ENCODE results near the gene FBXO48.
A peak's percentile ranks its signal among the peaks of the same experiment; 100 is the strongest.
"Not testable (repeated sequence)": the region's sequence is repeated elsewhere in the genome, so short reads cannot be mapped to it uniquely, and the experiment has no call there.

Gene FBXO48

DNA sequence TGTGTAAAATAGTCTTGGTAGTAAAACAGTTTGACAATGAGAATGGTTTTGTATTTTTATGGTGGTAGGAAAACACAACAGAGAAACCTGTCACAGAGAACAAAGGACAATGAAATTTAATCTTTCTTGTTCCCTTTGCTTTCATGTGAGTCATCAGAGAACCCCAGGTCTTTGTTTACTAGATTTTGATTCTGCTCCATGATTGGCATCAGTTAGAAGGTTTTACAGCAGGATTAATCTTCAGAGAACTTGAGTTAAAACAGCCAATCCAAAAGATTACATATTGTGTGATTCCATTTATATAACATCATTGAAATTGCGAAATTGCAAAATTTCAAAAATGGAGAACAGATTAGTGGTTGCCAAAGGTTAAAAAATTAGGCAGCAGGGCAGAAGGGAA, 2.8 kb upstream of the FBXO48 start:
- no peak for DNase-seq

DNA sequence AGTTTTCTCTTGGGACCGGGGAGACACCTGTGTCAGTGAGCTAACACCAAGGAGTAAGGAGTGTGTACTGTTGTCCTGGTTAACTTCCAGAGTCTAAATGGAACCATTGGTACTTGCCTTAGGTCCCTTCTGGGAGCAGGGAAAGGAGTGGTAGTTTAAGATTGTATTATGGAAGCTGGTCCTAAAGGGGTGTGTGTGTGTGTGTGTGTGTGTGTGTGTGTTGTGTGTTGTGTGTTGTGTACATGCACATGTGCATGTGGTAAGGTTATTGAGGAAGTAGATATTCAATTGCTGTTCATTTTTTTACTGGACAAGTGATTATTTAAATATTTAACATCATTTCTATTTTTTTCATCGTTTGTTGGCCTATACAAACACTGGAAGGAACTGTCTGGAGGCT, 1.7 kb upstream of the FBXO48 start:
- DNase-seq: no peak

DNA sequence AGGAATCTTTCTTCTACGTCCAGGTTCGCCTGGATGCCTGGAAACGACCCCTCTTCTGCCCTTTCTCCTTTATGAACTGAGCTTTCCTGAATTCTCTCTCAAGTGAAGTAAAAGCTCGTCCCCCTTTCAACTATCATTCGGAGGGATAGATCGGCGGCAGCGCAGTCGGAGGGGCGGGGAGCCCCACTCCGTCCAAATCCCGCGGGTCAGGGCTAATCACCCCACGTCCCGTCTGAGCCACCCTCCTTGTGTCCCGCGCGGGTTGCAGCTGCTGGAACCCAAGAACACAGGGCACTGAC, 367 bp downstream of the FBXO48 start:
- no peak for DNase-seq

DNA sequence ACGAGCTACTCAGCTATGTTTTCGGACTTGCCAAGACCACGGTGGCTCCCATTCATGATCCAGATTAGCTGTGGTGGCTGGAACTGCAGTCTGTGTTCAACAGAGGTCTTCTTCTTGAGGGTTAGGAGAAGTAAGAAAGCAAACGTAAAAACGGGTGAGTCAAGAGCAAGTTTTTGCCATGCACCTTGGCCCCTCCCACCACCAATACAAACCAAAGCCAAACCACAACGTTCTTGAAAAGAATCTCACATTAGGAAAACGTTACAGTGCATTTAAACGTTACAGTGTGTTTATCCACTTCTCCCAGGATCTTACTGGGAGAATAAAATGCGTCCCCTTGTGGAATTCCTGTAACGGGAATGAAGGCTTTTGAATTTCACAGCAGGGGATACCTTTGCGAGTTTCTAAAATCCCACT, 725 bp downstream of the FBXO48 start:
- DNase-seq: peak; percentile 61

DNA sequence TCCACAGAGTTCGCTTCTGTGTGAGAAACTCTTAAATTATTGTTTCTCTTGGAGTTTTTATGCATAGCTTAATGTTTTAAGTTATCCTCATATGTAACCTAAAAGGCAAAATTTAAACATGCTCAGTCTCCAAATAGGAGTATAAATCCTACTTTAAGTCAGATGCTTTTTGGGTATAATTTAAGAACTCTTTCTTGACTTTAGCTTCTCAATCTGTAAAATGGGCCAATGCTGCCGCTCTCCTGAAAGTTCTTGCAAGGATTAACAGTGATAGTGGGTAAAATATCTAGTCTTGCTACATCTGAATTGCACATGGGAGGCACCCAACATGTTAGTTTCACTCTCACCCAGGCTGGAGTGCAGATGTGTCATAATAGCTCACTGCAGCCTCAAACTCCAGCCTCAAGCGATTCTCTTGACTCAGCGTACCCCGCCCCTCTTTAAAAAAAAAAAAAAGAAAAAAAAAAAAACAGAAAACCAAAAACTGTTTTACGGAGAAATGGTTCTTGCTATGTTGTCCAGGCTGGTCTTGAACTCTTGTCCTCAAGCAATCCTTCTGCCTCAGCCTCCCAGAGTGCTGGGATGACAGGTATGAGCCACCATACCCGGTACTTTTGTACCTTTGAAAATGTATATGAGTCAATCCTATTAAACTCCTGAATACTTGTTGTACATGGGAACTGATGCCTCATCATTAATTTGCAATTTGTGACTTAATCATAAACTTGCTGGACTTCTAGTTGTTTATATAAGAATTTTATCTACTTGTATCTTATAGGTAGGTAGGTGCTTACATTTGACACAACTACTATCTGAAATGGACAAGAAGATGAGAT, 1.8 kb downstream of the FBXO48 start:
- no peak for DNase-seq

DNA sequence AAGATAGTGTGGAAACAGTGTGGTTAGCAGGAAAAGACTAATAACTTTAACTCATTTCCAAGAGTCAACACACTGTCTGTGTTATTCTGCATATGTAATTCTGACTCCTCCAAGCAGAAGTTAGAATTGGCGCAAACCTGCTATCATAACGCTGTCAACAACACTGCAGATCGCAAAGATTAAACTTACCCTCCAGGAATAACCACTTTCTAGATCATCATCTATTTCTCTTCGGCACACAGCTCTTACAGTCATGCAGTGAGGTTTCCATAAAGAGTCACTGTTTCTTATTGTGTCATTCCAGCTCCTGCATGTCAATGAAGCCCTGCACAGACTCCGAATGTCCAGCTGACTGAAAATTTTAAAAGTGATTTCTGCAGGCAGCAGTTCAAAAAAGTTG, 2.4 kb downstream of the FBXO48 start:
- no peak for DNase-seq

DNA sequence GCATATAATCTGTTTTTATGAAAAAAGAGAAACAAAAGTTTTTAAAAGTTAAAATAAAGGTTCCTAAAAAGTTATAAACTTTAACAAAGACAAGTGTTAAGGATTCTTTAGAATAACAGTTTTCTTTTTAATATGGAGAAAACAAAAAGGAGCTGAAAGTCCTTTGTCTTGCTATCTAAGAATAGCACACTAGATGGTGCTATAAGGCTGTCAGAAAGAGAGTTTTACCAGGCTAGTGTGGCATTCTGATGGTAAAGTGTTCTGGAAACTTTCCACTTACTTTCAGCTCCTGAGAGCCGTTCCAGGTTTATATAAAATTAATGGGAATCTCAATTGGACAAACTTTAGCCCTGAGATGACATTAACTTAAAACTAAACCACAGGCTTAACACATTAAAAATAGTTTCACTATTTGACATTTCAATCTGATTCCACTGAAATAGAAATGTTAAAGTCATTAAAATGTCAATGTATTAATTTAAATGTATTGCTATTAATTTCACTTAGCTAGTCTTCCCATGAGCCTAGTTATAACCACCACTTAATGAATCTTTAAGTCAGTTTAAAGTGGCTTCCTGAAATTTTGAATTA, 3.7 kb downstream of the FBXO48 start:
- no peak for DNase-seq

DNA sequence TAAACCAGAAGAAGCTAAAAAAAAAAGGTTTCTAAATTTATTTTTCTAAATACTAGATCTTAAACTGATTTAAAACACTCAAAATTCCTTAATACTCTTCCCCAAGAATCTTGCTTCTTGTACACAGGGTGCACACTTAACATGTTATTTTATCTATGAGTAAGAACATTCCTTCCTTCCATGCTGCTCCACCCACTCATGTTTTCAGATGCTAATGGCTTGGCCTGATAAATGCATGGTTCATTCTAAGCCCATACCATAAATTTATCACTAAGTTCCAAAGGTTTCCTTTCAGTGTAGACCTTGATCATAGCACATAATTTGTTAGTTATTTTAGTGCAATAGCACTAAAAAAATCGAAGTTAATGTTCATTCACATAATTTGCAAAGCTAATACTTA, 8.1 kb downstream of the FBXO48 start:
- no peak for DNase-seq

DNA sequence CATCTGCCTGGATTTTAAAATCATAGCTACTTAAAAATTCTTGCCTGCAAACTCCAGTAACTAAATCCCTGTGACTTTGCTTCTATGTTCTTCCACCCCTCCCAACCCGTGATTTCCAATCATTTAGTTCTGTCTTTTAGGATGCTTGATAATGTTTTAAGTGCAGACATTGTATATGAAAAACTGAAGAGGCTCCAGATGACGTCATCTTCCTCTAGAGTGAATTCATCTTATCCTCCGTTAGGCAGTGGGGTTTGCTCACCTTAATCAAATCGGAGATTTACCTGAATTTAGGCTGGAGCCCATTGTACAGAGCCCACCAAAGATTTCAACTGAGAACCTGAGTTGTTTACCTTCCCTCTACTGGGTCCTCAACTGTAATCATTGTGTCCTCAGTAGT, 10.9 kb downstream of the FBXO48 start:
- no peak for DNase-seq

DNA sequence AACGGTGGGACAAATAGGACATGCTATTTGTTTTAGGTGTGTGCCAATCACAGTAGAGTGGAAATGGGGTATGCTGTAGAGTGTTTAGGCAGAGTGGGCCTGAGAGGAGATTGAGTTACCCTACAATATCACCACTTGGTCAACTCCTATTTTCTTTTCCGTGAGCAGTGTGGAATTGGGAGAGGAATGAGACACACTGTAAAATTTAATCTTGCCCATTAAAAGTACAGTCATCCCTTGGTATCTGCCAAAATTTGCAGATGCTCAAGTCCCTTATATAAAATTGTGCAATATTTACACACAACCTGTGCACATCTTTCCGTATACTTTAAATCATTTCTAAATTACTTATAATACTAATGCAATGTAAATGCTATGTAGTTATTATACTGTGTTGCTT, 12.4 kb downstream of the FBXO48 start:
- DNase-seq: no peak

DNA sequence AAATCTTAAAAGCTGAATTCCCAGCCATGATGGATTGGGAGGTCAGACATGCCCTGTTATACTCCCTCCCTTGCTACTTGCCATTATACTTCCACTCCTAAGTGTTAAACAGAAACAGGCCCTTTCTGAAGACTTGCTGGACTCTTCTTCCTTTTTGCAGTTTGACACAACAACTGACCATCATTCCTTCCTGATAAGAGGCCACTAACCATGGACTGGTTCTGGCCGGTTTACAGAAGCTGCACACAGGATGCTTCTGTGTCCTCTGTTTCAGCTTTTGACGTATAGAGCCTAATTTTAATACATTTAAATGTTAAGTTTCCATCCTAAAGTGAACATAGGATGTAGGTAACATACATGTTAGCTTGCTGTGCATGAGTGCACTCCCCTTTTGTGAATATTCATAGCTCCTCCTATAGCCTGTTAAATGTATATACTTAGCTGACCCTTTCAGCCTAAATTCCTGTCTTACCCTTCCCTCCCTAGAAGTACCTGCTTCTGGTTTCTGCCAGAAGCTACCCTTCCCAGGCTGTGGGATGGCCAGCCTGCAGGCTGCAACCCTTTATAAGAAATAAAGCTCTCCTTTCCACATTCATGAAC, 13.2 kb downstream of the FBXO48 start:
- DNase-seq: no peak

DNA sequence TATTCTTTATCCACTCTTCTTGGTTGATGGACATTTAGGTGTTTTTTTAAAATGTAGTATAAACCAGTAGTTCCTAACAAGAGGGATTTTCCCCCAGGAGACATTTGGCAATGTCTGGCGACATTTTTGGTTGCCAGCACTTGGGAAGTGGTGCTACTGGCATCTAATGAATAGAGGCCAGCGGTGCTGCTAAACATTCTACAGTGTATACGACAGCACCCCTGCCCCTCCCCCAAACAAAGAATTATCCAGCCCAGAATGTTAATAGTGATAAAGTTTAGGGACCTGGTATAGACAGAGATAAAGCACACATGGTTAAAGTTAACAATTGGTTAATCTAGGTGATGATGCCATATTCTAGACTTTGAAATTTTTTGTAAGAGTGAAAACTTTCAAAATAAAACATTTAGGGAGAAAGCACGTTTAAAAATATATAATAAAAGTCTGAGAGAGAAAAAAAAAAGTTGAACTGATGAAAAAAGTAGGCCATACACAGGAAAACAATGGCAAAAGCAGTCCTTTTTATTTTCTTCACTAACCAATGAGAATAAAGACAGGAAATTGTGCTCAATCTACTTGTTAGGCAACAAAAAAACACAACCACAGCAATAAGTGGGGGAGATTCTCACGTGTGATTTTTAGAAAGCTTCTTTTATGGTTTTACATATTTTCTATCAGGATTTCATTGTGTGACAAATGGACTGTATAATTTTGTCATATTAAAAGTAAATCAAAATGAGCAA, 14.8 kb downstream of the FBXO48 start:
- no peak for DNase-seq

DNA sequence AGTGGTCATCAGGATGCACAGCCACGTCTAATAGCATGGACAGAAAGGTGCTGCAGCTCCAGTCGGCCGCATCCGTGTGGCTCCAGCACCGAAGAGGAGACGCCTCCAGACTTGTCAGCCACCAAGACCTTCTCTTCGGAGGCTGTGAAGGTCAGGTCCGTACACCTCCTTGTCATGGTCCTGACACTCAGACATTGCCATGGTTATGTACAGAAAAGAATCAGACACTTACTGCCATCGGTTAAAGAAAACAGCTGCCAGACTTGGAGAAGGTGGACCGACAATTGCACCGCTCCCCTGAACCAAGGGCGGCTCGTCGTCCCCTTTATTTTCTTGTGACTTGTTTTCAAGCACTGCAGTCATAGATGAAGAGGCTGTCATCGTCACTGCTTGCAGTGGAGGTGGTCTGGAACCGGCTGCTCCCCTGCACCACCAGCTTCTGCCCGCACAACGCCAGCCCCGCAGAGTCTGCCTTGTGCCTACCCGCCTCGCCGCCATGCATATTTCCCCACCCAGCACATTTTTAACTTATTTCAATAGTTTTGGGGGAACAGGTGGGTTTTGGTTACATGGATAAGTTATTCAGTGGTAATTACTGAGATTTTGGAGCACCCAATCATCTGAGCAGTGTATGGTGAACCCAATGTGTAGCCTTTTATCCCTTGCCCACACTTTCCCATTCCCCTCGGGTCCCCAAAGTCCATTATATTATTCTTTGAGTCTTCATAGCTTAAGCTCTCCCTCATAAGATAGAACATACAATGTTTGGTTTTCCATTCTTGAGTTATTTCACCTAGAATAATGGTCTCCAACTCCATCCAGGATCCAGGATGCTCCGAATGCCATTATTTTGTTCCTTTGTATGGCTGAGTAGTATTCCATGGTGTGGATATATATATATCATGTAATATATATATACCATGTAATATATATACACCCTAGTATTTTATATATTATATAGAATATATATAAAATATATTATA, 18.1 kb downstream of the FBXO48 start:
- no peak for DNase-seq

DNA sequence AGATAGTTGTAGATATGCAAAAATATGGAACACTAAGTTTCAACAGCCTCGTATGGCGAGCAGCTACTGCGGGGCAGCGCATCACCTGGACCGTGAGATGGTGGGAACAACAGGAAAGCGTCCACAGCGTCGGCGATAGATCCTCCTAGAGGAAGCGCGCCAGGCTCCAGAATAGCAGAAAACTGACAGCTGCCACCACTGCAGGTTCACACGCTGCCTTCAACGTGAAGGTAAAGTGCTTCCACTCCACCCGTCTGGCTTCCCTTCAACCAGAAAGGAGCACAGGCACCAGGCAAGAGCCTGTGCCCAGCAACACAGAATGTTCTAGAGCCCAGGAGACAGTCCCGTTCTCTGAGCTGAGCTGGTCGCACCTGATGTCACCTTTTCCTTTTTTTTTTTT, 20.0 kb downstream of the FBXO48 start:
- no peak for DNase-seq

DNA sequence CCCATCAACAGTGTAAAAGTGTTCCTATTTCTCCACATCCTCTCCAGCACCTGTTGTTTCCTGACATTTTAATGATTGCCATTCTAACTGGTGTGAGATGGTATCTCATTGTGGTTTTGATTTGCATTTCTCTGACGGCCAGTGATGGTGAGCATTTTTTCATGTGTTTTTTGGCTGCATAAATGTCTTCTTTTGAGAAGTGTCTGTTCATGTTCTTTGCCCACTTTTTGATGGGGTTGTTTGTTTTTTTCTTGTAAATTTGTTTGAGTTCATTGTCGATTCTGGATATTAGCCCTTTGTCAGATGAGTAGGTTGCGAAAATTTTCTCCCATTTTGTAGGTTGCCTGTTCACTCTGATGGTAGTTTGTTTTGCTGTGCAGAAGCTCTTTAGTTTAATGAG, 20.7 kb downstream of the FBXO48 start:
- DNase-seq: not testable (repeated sequence)

DNA sequence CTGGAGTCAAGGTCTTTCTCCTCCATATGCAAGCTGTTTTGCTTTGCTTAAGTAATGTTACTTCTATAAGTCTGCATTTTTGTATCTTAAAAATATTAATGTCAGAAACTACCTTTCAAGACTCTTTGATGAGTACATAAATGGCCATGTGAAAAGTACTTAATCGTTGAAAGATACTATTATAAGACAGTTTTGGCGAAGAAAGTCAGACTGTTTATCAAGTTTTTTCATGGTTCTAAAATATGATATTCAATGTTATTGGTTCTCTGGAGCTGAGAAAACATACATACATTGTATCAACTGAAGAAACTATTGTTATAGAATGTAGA, 25.1 kb downstream of the FBXO48 start:
- DNase-seq: no peak

DNA sequence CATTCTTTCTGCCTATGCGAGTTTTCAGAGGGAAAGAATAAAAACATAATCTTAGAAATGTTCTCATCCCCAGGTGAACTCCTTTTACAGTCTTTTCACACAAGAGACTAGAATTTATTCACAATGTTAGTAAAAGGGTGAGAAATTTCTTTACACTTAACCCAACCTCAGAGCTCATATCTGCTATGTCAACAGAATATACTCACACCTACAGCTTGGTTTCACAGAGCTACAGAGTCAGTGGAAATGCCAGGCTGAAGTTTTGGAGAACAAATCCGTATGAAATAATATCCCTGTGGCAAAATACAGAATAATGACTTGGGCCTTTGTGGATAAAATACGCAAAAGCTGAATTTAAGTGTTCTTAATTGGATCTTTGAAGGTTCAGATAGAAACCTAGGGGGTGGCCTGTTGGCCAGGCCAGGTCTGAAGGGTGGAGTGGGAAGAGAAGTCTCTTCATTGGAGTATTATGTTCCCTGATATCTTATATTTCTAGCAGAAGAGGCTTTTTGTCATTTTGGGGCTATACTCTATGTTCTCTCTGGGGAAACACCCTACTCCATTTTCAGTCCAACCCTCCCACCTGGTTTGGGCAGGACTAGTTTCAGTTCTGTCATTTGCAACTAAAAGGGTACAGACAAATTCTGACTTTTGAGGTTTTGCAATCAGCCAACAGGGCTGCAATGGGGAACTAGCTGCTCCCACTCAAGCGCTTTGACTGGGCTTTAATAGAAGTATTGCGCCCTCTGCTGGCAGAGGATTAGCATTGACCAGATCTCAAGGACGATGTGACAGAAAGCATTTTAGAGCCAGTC, 25.7 kb downstream of the FBXO48 start:
- peak; percentile 79 for DNase-seq

DNA sequence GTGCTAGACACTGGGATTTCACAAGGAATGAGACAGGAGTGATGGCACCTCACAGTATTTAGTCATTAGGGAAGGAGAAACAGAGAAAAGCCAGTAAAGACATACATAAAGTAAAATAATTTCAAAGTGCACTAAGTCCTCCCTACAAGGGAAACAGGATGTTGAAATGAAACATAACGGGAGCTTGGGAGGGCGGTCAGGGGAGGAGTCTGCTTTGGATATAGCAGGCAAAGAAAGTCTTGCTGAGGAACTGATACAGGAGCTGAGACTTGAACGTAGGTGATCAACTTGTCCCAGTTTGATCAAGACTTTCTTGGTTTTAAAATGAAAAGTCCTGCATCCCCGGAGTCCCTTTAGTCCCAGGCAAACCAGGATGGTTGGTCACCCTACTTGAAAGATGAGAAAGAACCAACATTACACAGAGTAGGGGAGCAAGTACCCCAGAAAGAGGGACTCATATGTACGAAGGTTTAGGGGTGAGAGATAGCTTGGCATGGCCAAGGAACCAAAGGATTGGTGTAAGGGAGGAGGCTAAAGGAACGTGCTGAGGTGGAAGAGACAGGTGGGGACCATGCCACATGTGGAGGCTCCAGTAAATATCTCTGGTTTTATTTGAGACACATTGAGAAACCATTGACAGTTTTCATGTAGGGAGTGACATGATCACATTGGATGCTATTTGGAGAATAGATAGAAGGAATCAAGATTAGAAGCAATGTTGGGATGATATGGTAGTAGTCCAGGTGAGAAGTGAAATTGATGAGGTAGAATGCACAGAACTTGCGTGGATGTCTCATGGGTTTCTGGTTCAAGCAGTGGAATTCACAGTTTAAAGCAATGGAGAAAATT, 28.4 kb downstream of the FBXO48 start:
- DNase-seq: no peak

DNA sequence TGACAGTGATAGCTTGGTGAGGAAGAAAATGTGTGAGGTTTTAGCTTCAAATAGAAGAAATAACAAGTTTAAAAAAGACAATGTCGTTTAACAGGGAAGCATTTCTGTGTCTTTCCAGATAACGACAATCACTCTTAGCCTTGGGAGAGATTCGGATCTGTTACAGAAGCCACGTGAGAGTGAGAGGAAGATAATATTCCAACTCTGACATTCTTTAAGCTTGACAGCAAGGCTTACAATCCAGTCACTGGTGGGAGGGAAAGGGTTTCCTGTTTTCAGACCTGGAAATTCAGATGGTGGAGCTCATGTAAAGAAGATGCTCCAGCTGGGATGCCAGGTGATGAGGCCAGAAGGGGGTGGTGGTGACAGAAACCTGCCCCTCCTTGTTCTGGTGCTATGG, 30.8 kb downstream of the FBXO48 start:
- DNase-seq: no peak

DNA sequence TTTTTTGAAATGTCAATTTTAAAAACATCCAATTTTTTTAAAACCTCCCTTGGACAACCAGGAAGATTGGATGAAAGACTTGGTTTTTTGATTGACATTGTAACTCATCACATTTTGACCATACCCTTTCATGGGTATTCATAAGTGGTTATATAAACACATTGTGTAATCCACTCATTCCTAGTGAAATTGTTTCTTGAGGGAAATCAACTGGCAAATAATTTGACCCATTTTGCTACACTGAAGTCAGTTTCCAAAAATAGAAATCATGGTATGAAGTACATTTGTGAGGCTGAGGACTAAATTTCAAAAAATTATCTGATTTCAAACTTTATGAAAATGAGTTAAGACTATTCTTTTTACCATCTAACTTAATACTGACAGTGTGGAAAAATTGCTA, 31.5 kb downstream of the FBXO48 start:
- DNase-seq: no peak

DNA sequence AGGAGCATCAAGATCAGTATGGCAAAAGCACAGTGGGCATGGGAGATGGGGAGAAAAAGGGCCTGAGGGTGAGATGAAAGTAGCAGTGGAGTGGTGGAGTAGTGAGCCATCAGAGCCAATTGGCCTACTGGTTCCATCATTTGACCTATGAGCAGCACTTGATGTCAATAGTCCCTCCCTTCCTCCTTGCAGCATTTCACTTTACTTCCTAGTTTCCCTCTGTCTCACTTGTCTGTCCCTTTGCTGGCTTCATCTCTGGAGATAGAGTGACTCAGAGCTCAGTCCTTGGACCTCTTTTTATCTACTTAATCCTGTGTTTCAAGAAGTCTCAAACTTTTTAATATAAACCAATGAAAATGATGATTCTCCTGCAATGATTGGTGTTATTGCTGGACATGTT, 32.1 kb downstream of the FBXO48 start:
- no peak for DNase-seq

All from activated CD8-positive, alpha-beta memory T cell treated with anti-CD3 and anti-CD28 coated beads, Interleukin-2, amount 50 U/mL, for 4 hours (primary cell).